ENCODE measurements around the gene RNF151. TPM values are rescaled to one million over a fixed set of nuclear protein-coding genes. Genes with fewer than 3 reads are reported as not detected.

RNF151 gene
- total and polyA plus RNA-seq, 2 of the 13 experiments (the other 11 are each of a cell fraction or from before 2014, with no cell fraction given), result not detected

- TF ChIP-seq, protein P1, sequence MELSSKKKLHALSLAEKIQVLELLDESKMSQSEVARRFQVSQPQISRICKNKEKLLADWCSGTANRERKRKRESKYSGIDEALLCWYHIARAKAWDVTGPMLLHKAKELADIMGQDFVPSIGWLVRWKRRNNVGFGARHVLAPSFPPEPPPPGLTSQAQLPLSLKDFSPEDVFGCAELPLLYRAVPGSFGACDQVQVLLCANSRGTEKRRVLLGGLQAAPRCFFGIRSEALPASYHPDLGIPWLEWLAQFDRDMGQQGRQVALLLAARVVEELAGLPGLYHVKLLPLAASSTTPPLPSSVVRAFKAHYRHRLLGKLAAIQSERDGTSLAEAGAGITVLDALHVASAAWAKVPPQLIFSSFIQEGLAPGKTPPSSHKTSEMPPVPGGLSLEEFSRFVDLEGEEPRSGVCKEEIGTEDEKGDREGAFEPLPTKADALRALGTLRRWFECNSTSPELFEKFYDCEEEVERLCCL (CRISPR knock-in tag; IDR thresholded peaks at IDR 0.05; ENCODE audit: borderline replicate concordance), result no peak
- no peak for TF ChIP-seq FIP1L1 (IDR thresholded peaks at IDR 0.05; ENCODE audit: borderline replicate concordance, insufficient read depth, low read depth, low read length)
- TF ChIP-seq ZBTB38 (CRISPR knock-in tag; IDR thresholded peaks at IDR 0.05), result 0 out of 2 replicates have a peak, but pooled peaks have one; percentile 32
- no peak for TF ChIP-seq RBM22 (optimal IDR thresholded peaks at IDR 0.05; ENCODE audit: low read length)
- no peak for TF ChIP-seq U2AF2 (IDR thresholded peaks at IDR 0.05; ENCODE audit: low read depth, low read length)
- TF ChIP-seq SP2 (CRISPR knock-in tag; IDR thresholded peaks at IDR 0.05), result no peak
These were observed 25.5 kb downstream of the RNF151 start (continued) for GRCh38 chr16:1991948-1992703.

DNA sequence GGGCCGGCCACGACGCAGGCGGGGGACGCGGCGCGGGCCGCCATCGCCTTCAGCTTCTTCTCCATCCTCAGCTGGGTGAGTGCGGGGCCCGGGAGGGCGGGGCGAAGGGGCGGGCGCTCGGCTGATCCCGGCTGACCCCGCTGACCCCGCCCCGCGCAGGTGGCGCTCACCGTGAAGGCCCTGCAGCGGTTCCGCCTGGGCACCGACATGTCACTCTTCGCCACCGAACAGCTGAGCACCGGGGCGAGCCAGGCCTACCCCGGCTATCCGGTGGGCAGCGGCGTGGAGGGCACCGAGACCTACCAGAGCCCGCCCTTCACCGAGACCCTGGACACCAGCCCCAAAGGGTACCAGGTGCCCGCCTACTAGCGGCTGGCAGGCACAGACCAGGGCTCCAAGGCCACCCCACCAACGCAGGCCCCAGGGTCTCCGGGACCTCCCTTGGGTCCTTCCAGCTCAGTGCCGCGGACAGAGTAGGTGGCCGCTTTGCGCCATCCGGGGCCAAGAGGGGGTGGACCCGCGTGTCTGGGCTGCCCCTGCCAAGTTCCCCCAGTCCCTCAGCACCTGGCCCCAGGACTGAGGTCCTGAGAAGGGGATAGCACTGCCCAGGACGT lies 26.2 kb downstream of the RNF151 start:
- Histone ChIP-seq H2AFZ (ENCODE audit: low read length) (no peak overlapping the region), H3K79me2 (ENCODE audit: insufficient read depth, low read length) (no peaks in the 10 kb centered on the region), H3K4me1 (ENCODE audit: insufficient read depth, low read length) (peaks cover 46% of the 10 kb centered on the region), H3K27ac (ENCODE audit: extremely low read length, insufficient read depth, low read length) (no peak overlapping the region), H3K27me3 (ENCODE audit: control insufficient read depth in 1 of 2, insufficient read depth in 2 of 2, low read length in 2 of 2) (peaks cover 0 to 8% of the 10 kb centered on the region in 2 experiments; a peak in 2 of 5 replicates), H3K4me2 (ENCODE audit: low read depth, low read length) (no peak overlapping the region), H3K36me3 (replicated peaks in 1 of 2; ENCODE audit: control insufficient read depth in 1 of 2, insufficient read depth in 2 of 2, low read length in 2 of 2) (no peaks in the 10 kb centered on the region; a peak in 2 of 5 replicates), H3K9ac (ENCODE audit: insufficient read depth, low read depth, low read length) (no peak overlapping the region), H3K4me3 (replicated peaks in 1 of 3; ENCODE audit: insufficient read depth in 1 of 3, low read depth in 2 of 3, low read length in 3 of 3) (0 out of 6 replicates have a peak overlapping the region, but pooled peaks of 1 of the 3 experiments have one; percentile 5), H4K20me1 (ENCODE audit: insufficient read depth, low read length) (no peaks in the 10 kb centered on the region), H3K9me3 (ENCODE audit: low read length) (no peaks in the 10 kb centered on the region)
- intact Hi-C loops (cut with micrococcal nuclease; ENCODE audit: unreplicated experiment), result no loop called here
- FAIRE-seq (no peak), ATAC-seq (no peak), DNase-seq (ENCODE audit: low spot score) (no peak)
- ChIA-PET CTCF (ENCODE audit: low intra/inter-chr PET ratio, low total read pairs) (no interaction called here), POLR2A (interaction anchor here (0.9 to 2.6 kb wide), 4 partner anchors 8 to 52 kb away, joined by 3 to 16 read pairs (median 10); partner anchors contain the start of genes GFER, RPS2 and TBL3)
- WGBS (ENCODE audit: low lambda C conversion rate), result 90% methylated on average over 21 of the region's 50 CpGs
- in situ Hi-C loops (cut with HindIII; ENCODE audit: extremely low pct_ligation_motif_present, low pct_unique_long_range_greater_than_20kb), result no loop called here
- BruUV-seq (replicated peaks), result no TSS peak
- 0 out of 2 replicates have a peak, but pooled peaks have one; percentile 22 for TF ChIP-seq HNRNPL (IDR thresholded peaks at IDR 0.05; ENCODE audit: low read depth, low read length)
- no peak for TF ChIP-seq HNF1A (IDR thresholded peaks at IDR 0.05; ENCODE audit: low read depth)
- no peak for TF ChIP-seq HNF1A (CRISPR knock-in tag; IDR thresholded peaks at IDR 0.05; ENCODE audit: borderline replicate concordance)
- TF ChIP-seq ATF4 (CRISPR knock-in tag; IDR thresholded peaks at IDR 0.05), result no peak
- TF ChIP-seq PHF8 (CRISPR knock-in tag; IDR thresholded peaks at IDR 0.05), result 0 out of 2 replicates have a peak, but pooled peaks have one; percentile 3
- no peak for TF ChIP-seq ZFP36 (IDR thresholded peaks at IDR 0.05; ENCODE audit: borderline replicate concordance, low read depth, low read length, partially characterized antibody)

All from HepG2 (cell line).